Keratinocyte (primary cell): ENCODE results near the gene CACNA2D2. TPM values are rescaled to one million over a fixed set of nuclear protein-coding genes. Genes with fewer than 3 reads are reported as not detected.
A peak's percentile ranks its signal among the peaks of the same experiment; 100 is the strongest.

Experiments
- DNase-seq: peaks from one replicate; pipeline ENCODE4 v3.0.0-alpha.2; 2011; ENCODE audit warnings: low read depth, missing footprints, low spot score
- FAIRE-seq: peaks from 2 replicates; lab custom pipeline; 2011; peaks lifted over from hg19 to GRCh38; lab: Jason Lieb, UNC
- H2AFZ ChIP-seq: 2 replicates; pipeline ENCODE4 v1.6.0; 2012; ENCODE audit warnings: low read length, control low read depth, inconsistent platforms; ENCODE audit not compliant: control insufficient read depth
- H3K27ac ChIP-seq: 2 replicates; pipeline ENCODE4 v1.5.1; 2011; ENCODE audit warnings: low read length; ENCODE audit not compliant: control insufficient read depth, insufficient read depth
- H3K27me3 ChIP-seq: 3 replicates; pipeline ENCODE4 v1.6.0; 2011; ENCODE audit warnings: low read length; ENCODE audit not compliant: control insufficient read depth, insufficient read depth; ENCODE audit errors: extremely low read depth
- H3K36me3 ChIP-seq, 2 experiments: 2 replicates in 1 of 2; 3 replicates in 1 of 2; pipeline ENCODE4 v1.5.1; 2011; ENCODE audit warnings: low read length in 2 of 2, mild to moderate bottlenecking in 1 of 2; ENCODE audit not compliant: control insufficient read depth in 2 of 2, insufficient read depth in 2 of 2; ENCODE audit errors: extremely low read depth in 1 of 2
- H3K4me1 ChIP-seq: 3 replicates; pipeline ENCODE4 v1.5.1; 2011; ENCODE audit warnings: low read length; ENCODE audit not compliant: control insufficient read depth, insufficient read depth; ENCODE audit errors: extremely low read depth
- H3K4me2 ChIP-seq: 3 replicates; pipeline ENCODE4 v1.6.0; 2011; ENCODE audit warnings: low read depth, low read length; ENCODE audit not compliant: control insufficient read depth, insufficient read depth; ENCODE audit errors: extremely low read depth
- H3K4me3 ChIP-seq, 3 experiments: fragments of 200-600 bp in 1 of 3; sonication (generic) in 1 of 3; 2 replicates in 2 of 3; 3 replicates in 1 of 3; pipeline ENCODE4 v1.5.1; 2011 to 2016; ENCODE audit warnings: low read length in 3 of 3, mild to moderate bottlenecking in 3 of 3, control low read depth in 2 of 3, inconsistent platforms in 1 of 3, low read depth in 1 of 3, mixed read lengths in 1 of 3, mixed run types in 1 of 3, moderate library complexity in 1 of 3; ENCODE audit not compliant: control insufficient read depth in 2 of 3, insufficient read depth in 2 of 3; ENCODE audit errors: extremely low read depth in 1 of 3
- H3K79me2 ChIP-seq: 2 replicates; pipeline ENCODE4 v1.6.0; 2012; ENCODE audit warnings: low read length; ENCODE audit not compliant: control insufficient read depth, insufficient read depth
- H3K9ac ChIP-seq: 3 replicates; pipeline ENCODE4 v1.6.0; 2011; ENCODE audit warnings: low read length; ENCODE audit not compliant: control insufficient read depth, insufficient read depth; ENCODE audit errors: extremely low read depth
- H3K9me1 ChIP-seq: 3 replicates; pipeline ENCODE4 v1.6.0; 2011; ENCODE audit warnings: low read length; ENCODE audit not compliant: control insufficient read depth, insufficient read depth; ENCODE audit errors: extremely low read depth
- H3K9me3 ChIP-seq: 2 replicates; pipeline ENCODE4 v1.5.1; 2012; ENCODE audit warnings: low read depth, low read length; ENCODE audit not compliant: control insufficient read depth
- H4K20me1 ChIP-seq: 3 replicates; pipeline ENCODE4 v1.6.0; 2011; ENCODE audit warnings: low read length; ENCODE audit not compliant: control insufficient read depth, insufficient read depth; ENCODE audit errors: extremely low read depth
- EZH2 ChIP-seq: IDR thresholded peaks from one replicate; pipeline ENCODE4 v1.6.1; 2012; ENCODE audit warnings: inconsistent platforms, mild to moderate bottlenecking, low read length, moderate library complexity
- dilution Hi-C: fragments of 300-500 bp; cut with MboI; formaldehyde crosslinking; loops from one replicate; pipeline ENCODE4 v1.7.0; 2020; ENCODE audit warnings: low sequenced_read_pairs; ENCODE audit not compliant: extremely low pct_ligation_motif_present
- polyA plus RNA-seq, 5 experiments: library from polyadenylated mRNA; depleted of rRNA in 3 of 5; stranded (reverse) in 3 of 5; stranded (forward) in 1 of 5; unstranded in 1 of 5; fragments of >200 nt; gene quantifications; 1 replicate in 1 of 5; 2 replicates in 3 of 5; 3 replicates in 1 of 5; pipeline versions ENCODE4 v1.2.1 to v1.2.3, GENCODE V29; 2011 to 2012; ENCODE audit warnings: missing spikeins in 2 of 5, low read depth in 1 of 5, low replicate concordance in 1 of 5
- TF ChIP-seq, protein P1 (sequence below), 3 experiments: IDR thresholded peaks in 1 of 3; conservative IDR thresholded peaks in 1 of 3; optimal IDR thresholded peaks in 1 of 3; 2 replicates in 2 of 3; 3 replicates in 1 of 3; pipeline versions ENCODE3 to v1.5.1; 2011; ENCODE audit warnings: low read length in 3 of 3, mild to moderate bottlenecking in 3 of 3, moderate library complexity in 2 of 3, control low read depth in 1 of 3, inconsistent platforms in 1 of 3; ENCODE audit not compliant: insufficient read depth in 2 of 3; ENCODE audit errors: extremely low read depth in 1 of 3

CACNA2D2 gene
- polyA plus RNA-seq, 1 donor (not counting 4 experiments of a cell fraction or from before 2014, with no cell fraction given), result 0.04 TPM

DNA sequence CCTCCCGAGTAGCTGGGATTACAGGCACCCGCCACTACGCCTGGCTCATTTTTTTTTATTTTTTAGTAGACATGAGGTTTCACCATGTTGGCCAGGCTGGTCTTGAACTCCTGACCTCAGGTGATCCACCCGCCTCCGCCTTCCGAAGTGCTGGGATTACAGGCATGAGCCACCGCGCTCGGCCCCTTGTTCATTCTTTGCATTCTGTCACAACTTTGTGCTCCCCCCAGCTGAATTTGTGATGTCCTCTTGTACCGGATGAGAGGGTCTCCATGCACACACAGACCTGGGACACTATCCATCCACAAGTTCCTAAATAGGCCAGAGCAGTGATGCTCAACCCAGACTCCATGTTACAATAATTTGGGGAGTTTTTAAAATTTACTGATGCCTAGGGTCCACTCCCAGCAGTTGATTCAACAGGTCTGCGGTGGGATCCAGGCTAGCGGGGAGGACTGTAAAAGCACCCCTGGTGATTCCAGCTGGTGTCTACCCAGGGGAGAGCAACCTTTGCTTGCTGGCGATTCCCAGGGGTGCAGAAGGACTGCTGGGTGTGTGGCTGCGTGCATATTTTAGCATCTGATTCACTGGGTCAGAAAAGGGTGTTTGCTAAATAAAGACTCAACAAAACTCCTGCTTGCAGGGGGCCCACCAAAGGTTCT, 163.8 kb downstream of the CACNA2D2 start:
- Histone ChIP-seq H3K9me3 (no peaks in the 10 kb centered on the region), H3K4me1 (peaks cover 46% of the 10 kb centered on the region), H3K4me3 (peak overlapping the region; percentile 44 to 74 (median 69)), H3K27ac (peak overlapping the region; percentile 61), H3K27me3 (no peaks in the 10 kb centered on the region), H2AFZ (no peak overlapping the region), H3K36me3 (peaks cover 1% of the 10 kb centered on the region in 2 experiments), H3K4me2 (peak overlapping the region; percentile 92), H3K79me2 (peaks cover 29% of the 10 kb centered on the region), H3K9me1 (no peaks in the 10 kb centered on the region), H4K20me1 (no peaks in the 10 kb centered on the region), H3K9ac (peak overlapping the region; percentile 71)
- dilution Hi-C loops, result no loop called here
- no peak for TF ChIP-seq EZH2
- TF ChIP-seq, protein P1, sequence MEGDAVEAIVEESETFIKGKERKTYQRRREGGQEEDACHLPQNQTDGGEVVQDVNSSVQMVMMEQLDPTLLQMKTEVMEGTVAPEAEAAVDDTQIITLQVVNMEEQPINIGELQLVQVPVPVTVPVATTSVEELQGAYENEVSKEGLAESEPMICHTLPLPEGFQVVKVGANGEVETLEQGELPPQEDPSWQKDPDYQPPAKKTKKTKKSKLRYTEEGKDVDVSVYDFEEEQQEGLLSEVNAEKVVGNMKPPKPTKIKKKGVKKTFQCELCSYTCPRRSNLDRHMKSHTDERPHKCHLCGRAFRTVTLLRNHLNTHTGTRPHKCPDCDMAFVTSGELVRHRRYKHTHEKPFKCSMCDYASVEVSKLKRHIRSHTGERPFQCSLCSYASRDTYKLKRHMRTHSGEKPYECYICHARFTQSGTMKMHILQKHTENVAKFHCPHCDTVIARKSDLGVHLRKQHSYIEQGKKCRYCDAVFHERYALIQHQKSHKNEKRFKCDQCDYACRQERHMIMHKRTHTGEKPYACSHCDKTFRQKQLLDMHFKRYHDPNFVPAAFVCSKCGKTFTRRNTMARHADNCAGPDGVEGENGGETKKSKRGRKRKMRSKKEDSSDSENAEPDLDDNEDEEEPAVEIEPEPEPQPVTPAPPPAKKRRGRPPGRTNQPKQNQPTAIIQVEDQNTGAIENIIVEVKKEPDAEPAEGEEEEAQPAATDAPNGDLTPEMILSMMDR (optimal IDR thresholded peaks at IDR 0.05 in 1 of 3, IDR thresholded peaks at IDR 0.05 in 1 of 3, conservative IDR thresholded peaks at IDR 0.05 in 1 of 3; ENCODE audit: extremely low read depth in 1 of 3, insufficient read depth in 2 of 3, low read length in 3 of 3), result no peak
- DNase-seq, result no peak
- FAIRE-seq, result peak; percentile 5

DNA sequence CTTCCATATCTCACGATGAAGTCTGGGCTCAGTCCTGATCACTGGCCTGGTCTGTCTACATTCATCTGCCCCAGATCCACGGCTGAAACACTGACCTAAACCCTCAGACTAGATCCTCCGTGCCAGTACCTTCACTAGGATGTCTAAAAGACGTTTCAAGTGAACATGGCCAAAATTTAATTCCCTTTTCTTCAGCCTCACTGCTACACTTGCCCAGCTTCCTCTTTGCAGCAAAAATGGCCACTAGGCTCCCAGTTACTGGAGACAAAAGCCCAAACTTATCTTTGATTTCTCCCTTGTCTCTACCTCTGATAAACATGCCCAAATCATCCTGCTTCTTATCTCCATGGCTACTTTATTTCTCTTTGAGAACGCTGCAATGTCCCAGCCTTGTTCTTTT, 164.5 kb downstream of the CACNA2D2 start:
- Histone ChIP-seq H3K79me2 (peaks cover 35% of the 10 kb centered on the region), H3K4me1 (peaks cover 49% of the 10 kb centered on the region), H2AFZ (no peak overlapping the region), H4K20me1 (peaks cover 2% of the 10 kb centered on the region), H3K9me3 (no peaks in the 10 kb centered on the region), H3K9ac (peak overlapping the region; percentile 19), H3K4me2 (peak overlapping the region; percentile 7), H3K27me3 (no peaks in the 10 kb centered on the region), H3K9me1 (no peaks in the 10 kb centered on the region), H3K27ac (no peak overlapping the region), H3K4me3 (no peak overlapping the region), H3K36me3 (peaks cover 6 to 8% of the 10 kb centered on the region in 2 experiments)
- FAIRE-seq (no peak), DNase-seq (no peak)
- dilution Hi-C loops, result no loop called here
- TF ChIP-seq, protein P1 (optimal IDR thresholded peaks at IDR 0.05 in 1 of 3, IDR thresholded peaks at IDR 0.05 in 1 of 3, conservative IDR thresholded peaks at IDR 0.05 in 1 of 3; ENCODE audit: extremely low read depth in 1 of 3, insufficient read depth in 2 of 3, low read length in 3 of 3), result no peak
- no peak for TF ChIP-seq EZH2
